ENCODE data around the gene FIGN.

Gene FIGN

GRCh38 chr2:163690896-163691295 is 44.9 kb downstream of the FIGN start:
- Histone ChIP-seq H3K27ac (ENCODE audit: low read depth, low read length) (no peak overlapping the region), H3K27me3 (ENCODE audit: insufficient read depth, low read length) (no peaks in the 10 kb centered on the region), H3K79me2 (ENCODE audit: control insufficient read depth, insufficient read depth, low read length, unreplicated experiment) (peaks cover 18% of the 10 kb centered on the region), H2AFZ (ENCODE audit: low read length, unreplicated experiment) (no peak overlapping the region), H3K36me3 (ENCODE audit: insufficient read depth, low read length) (no peaks in the 10 kb centered on the region; the same call in 1 of the 2 replicates), H3K4me3 (ENCODE audit: low read depth, low read length) (no peak overlapping the region), H3K4me1 (ENCODE audit: control insufficient read depth, insufficient read depth, low read length, unreplicated experiment) (peaks cover 29% of the 10 kb centered on the region)

GRCh38 chr2:163687217-163687616 is 48.6 kb downstream of the FIGN start:
- H3K36me3 ChIP-seq (ENCODE audit: insufficient read depth, low read length), result no peaks in the 10 kb centered on the region; the same call in 1 of the 2 replicates
- H2AFZ ChIP-seq (ENCODE audit: low read length, unreplicated experiment), result no peak overlapping the region
- H3K79me2 ChIP-seq (ENCODE audit: control insufficient read depth, insufficient read depth, low read length, unreplicated experiment), result peaks cover 23% of the 10 kb centered on the region
- no peak overlapping the region for H3K4me3 ChIP-seq (ENCODE audit: low read depth, low read length)
- H3K27me3 ChIP-seq (ENCODE audit: insufficient read depth, low read length), result no peaks in the 10 kb centered on the region
- H3K27ac ChIP-seq (ENCODE audit: low read depth, low read length), result no peak overlapping the region
- peaks cover 32% of the 10 kb centered on the region for H3K4me1 ChIP-seq (ENCODE audit: control insufficient read depth, insufficient read depth, low read length, unreplicated experiment)

- Histone ChIP-seq H3K27me3 (ENCODE audit: insufficient read depth, low read length) (no peaks in the 10 kb centered on the region), H2AFZ (ENCODE audit: low read length, unreplicated experiment) (no peak overlapping the region), H3K27ac (ENCODE audit: low read depth, low read length) (no peak overlapping the region), H3K79me2 (ENCODE audit: control insufficient read depth, insufficient read depth, low read length, unreplicated experiment) (peaks cover 18% of the 10 kb centered on the region), H3K4me1 (ENCODE audit: control insufficient read depth, insufficient read depth, low read length, unreplicated experiment) (peaks cover 31% of the 10 kb centered on the region), H3K4me3 (ENCODE audit: low read depth, low read length) (no peak overlapping the region), H3K36me3 (ENCODE audit: insufficient read depth, low read length) (no peaks in the 10 kb centered on the region; the same call in 1 of the 2 replicates)
Measured at GRCh38 chr2:163686289-163686688, 49.5 kb downstream of the FIGN start.

GRCh38 chr2:163682695-163683094 is 53.1 kb downstream of the FIGN start:
- Histone ChIP-seq H2AFZ (ENCODE audit: low read length, unreplicated experiment) (no peak overlapping the region), H3K4me3 (ENCODE audit: low read depth, low read length) (peak overlapping the region; percentile 6; the same call in 1 of the 2 replicates), H3K36me3 (ENCODE audit: insufficient read depth, low read length) (no peaks in the 10 kb centered on the region), H3K79me2 (ENCODE audit: control insufficient read depth, insufficient read depth, low read length, unreplicated experiment) (peaks cover 11% of the 10 kb centered on the region), H3K27ac (ENCODE audit: low read depth, low read length) (peak overlapping the region; percentile 43), H3K4me1 (ENCODE audit: control insufficient read depth, insufficient read depth, low read length, unreplicated experiment) (peaks cover 26% of the 10 kb centered on the region), H3K27me3 (ENCODE audit: insufficient read depth, low read length) (no peaks in the 10 kb centered on the region)

- Histone ChIP-seq H3K4me1 (ENCODE audit: control insufficient read depth, insufficient read depth, low read length, unreplicated experiment) (peaks cover 26% of the 10 kb centered on the region), H2AFZ (ENCODE audit: low read length, unreplicated experiment) (peak overlapping the region; percentile 19), H3K27me3 (ENCODE audit: insufficient read depth, low read length) (no peaks in the 10 kb centered on the region), H3K36me3 (ENCODE audit: insufficient read depth, low read length) (no peaks in the 10 kb centered on the region), H3K27ac (ENCODE audit: low read depth, low read length) (peak overlapping the region; percentile 43), H3K4me3 (ENCODE audit: low read depth, low read length) (peak overlapping the region; percentile 26), H3K79me2 (ENCODE audit: control insufficient read depth, insufficient read depth, low read length, unreplicated experiment) (peaks cover 9% of the 10 kb centered on the region)
Measured at GRCh38 chr2:163681745-163682144, 54.1 kb downstream of the FIGN start.

GRCh38 chr2:163675388-163675787 is 60.4 kb downstream of the FIGN start:
- Histone ChIP-seq H3K27me3 (ENCODE audit: insufficient read depth, low read length) (no peaks in the 10 kb centered on the region), H3K79me2 (ENCODE audit: control insufficient read depth, insufficient read depth, low read length, unreplicated experiment) (peaks cover 4% of the 10 kb centered on the region), H2AFZ (ENCODE audit: low read length, unreplicated experiment) (no peak overlapping the region), H3K4me1 (ENCODE audit: control insufficient read depth, insufficient read depth, low read length, unreplicated experiment) (peaks cover 26% of the 10 kb centered on the region), H3K27ac (ENCODE audit: low read depth, low read length) (no peak overlapping the region), H3K4me3 (ENCODE audit: low read depth, low read length) (no peak overlapping the region), H3K36me3 (ENCODE audit: insufficient read depth, low read length) (no peaks in the 10 kb centered on the region)

- no peaks in the 10 kb centered on the region for H3K27me3 ChIP-seq (ENCODE audit: insufficient read depth, low read length)
- no peaks in the 10 kb centered on the region for H3K79me2 ChIP-seq (ENCODE audit: control insufficient read depth, insufficient read depth, low read length, unreplicated experiment)
- no peaks in the 10 kb centered on the region for H3K36me3 ChIP-seq (ENCODE audit: insufficient read depth, low read length)
- no peak overlapping the region for H2AFZ ChIP-seq (ENCODE audit: low read length, unreplicated experiment)
- H3K4me3 ChIP-seq (ENCODE audit: low read depth, low read length), result no peak overlapping the region
- H3K4me1 ChIP-seq (ENCODE audit: control insufficient read depth, insufficient read depth, low read length, unreplicated experiment), result peaks cover 26% of the 10 kb centered on the region
- no peak overlapping the region for H3K27ac ChIP-seq (ENCODE audit: low read depth, low read length)
Measured at GRCh38 chr2:163673522-163673921, 62.3 kb downstream of the FIGN start.

- Histone ChIP-seq H3K4me3 (ENCODE audit: low read depth, low read length) (no peak overlapping the region), H3K27ac (ENCODE audit: low read depth, low read length) (no peak overlapping the region), H3K27me3 (ENCODE audit: insufficient read depth, low read length) (no peaks in the 10 kb centered on the region), H3K36me3 (ENCODE audit: insufficient read depth, low read length) (no peaks in the 10 kb centered on the region), H2AFZ (ENCODE audit: low read length, unreplicated experiment) (no peak overlapping the region), H3K4me1 (ENCODE audit: control insufficient read depth, insufficient read depth, low read length, unreplicated experiment) (peaks cover 48% of the 10 kb centered on the region), H3K79me2 (ENCODE audit: control insufficient read depth, insufficient read depth, low read length, unreplicated experiment) (no peaks in the 10 kb centered on the region)
Measured at GRCh38 chr2:163670929-163671328, 64.9 kb downstream of the FIGN start.

GRCh38 chr2:163669506-163669905 is 66.3 kb downstream of the FIGN start:
- H3K27ac ChIP-seq (ENCODE audit: low read depth, low read length), result no peak overlapping the region

GRCh38 chr2:163667064-163667887 is 68.5 kb downstream of the FIGN start:
- peak overlapping the region; percentile 82 for H3K27ac ChIP-seq (ENCODE audit: low read depth, low read length)
- H3K4me1 ChIP-seq (ENCODE audit: control insufficient read depth, insufficient read depth, low read length, unreplicated experiment), result peaks cover 64% of the 10 kb centered on the region
- H3K36me3 ChIP-seq (ENCODE audit: insufficient read depth, low read length), result no peaks in the 10 kb centered on the region
- H2AFZ ChIP-seq (ENCODE audit: low read length, unreplicated experiment), result no peak overlapping the region
- H3K27me3 ChIP-seq (ENCODE audit: insufficient read depth, low read length), result no peaks in the 10 kb centered on the region
- H3K79me2 ChIP-seq (ENCODE audit: control insufficient read depth, insufficient read depth, low read length, unreplicated experiment), result peaks cover 4% of the 10 kb centered on the region
- no peak overlapping the region for H3K4me3 ChIP-seq (ENCODE audit: low read depth, low read length)

More at GRCh38 chr2:163669506-163669905, 66.3 kb downstream of the FIGN start:
- H3K36me3 ChIP-seq (ENCODE audit: insufficient read depth, low read length), result no peaks in the 10 kb centered on the region
- peaks cover 62% of the 10 kb centered on the region for H3K4me1 ChIP-seq (ENCODE audit: control insufficient read depth, insufficient read depth, low read length, unreplicated experiment)
- peaks cover 4% of the 10 kb centered on the region for H3K79me2 ChIP-seq (ENCODE audit: control insufficient read depth, insufficient read depth, low read length, unreplicated experiment)
- no peak overlapping the region for H3K4me3 ChIP-seq (ENCODE audit: low read depth, low read length)
- H3K27me3 ChIP-seq (ENCODE audit: insufficient read depth, low read length), result no peaks in the 10 kb centered on the region
- no peak overlapping the region for H2AFZ ChIP-seq (ENCODE audit: low read length, unreplicated experiment)

- Histone ChIP-seq H3K27ac (ENCODE audit: low read depth, low read length) (peak overlapping the region; percentile 82), H2AFZ (ENCODE audit: low read length, unreplicated experiment) (peak overlapping the region; percentile 51), H3K36me3 (ENCODE audit: insufficient read depth, low read length) (no peaks in the 10 kb centered on the region), H3K4me1 (ENCODE audit: control insufficient read depth, insufficient read depth, low read length, unreplicated experiment) (peaks cover 56% of the 10 kb centered on the region), H3K79me2 (ENCODE audit: control insufficient read depth, insufficient read depth, low read length, unreplicated experiment) (peaks cover 4% of the 10 kb centered on the region), H3K27me3 (ENCODE audit: insufficient read depth, low read length) (no peaks in the 10 kb centered on the region), H3K4me3 (ENCODE audit: low read depth, low read length) (peak overlapping the region; percentile 26; the same call in 1 of the 2 replicates)
Measured at GRCh38 chr2:163665817-163666216, 70.0 kb downstream of the FIGN start.

Measured in ACC112 (cell line).